Omental fat pad (tissue), 4 donors: ENCODE measurements around the gene PAX5. TPM values are rescaled to one million over a fixed set of nuclear protein-coding genes. Genes with fewer than 3 reads are reported as not detected.

Experiments
- ATAC-seq: fragments of 150-250 bp; one replicate; pipeline ENCODE4 v1.9.1; 2016; ENCODE audit warnings: mild to moderate bottlenecking, moderate library complexity; ENCODE audit not compliant: low FRiP score
- DNase-seq: peaks from one replicate; pipeline ENCODE4 v3.0.0-alpha.2; 2019; ENCODE audit warnings: low spot score
- CTCF ChIP-seq, 3 donors: fragments of 450-650 bp; IDR thresholded peaks; one replicate each; pipeline ENCODE4 v1.5.1; 2016 to 2017; ENCODE audit warnings: antibody characterized with exemption in 3 of 3, mild to moderate bottlenecking in 3 of 3, moderate library complexity in 2 of 3
- total RNA-seq, 4 donors: library from RNA; depleted of rRNA; stranded (reverse); fragments of >200 nt; gene quantifications; one replicate each; pipeline ENCODE4 v1.1.0, GENCODE V29; 2016

PAX5 gene
- total RNA-seq, 4 donors from 2014 or later, result 0.09 to 1.2 (median 0.24) TPM; not detected in 1

GRCh38 chr9:37031902-37032301, 2.2 kb downstream of the PAX5 start:
- ATAC-seq, result no peak
- TF ChIP-seq CTCF (IDR thresholded peaks at IDR 0.05), result no peak
- DNase-seq, result no peak

GRCh38 chr9:37031081-37031480, 3.0 kb downstream of the PAX5 start:
- DNase-seq, result no peak
- no peak for TF ChIP-seq CTCF (IDR thresholded peaks at IDR 0.05)
- no peak for ATAC-seq

GRCh38 chr9:37030611-37030939, 3.5 kb downstream of the PAX5 start:
- no peak for TF ChIP-seq CTCF (IDR thresholded peaks at IDR 0.05)
- DNase-seq, result no peak
- no peak for ATAC-seq

DNA sequence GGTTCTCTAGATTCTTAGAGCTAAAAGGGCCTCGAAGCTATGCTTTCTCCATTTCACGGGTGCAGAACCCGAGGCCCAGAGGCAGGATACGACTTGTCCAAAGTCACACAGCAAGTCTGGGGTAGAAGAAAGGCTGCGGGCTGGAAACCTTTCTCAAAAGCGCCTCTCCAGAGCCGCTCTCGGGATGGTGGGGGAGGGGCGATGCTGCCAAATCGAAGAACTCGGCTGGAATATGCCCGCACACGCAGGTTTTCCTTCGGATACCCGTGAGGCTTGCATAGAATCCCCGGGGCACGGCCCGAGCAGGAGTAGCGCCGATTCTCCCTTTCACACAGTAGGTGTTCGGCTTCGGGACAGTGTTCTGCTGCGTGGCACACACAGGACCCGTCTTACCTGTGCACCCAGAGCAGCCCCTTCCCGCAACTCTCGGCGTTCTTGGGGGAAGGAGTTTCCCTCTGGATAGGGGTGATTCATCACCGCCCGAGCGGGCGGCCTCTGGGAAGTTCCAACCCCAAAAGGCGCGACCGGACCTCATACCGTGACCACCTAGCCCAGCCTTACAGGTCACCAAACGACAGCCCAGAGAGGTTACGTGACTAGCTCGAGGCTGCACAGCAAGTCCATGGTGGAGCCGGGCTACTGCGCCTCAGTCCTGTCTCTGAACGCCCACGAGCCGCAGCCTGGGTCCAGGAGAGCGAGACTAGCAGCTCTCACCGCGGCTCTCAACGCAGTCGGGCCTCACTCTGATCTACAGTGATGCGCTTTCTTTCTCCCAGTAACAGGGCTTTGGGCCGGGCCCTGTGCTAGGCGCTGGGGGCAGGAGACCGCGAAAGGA, 4.1 kb downstream of the PAX5 start:
- no peak for TF ChIP-seq CTCF (IDR thresholded peaks at IDR 0.05)
- ATAC-seq, result no peak
- DNase-seq, result no peak

- TF ChIP-seq CTCF (IDR thresholded peaks at IDR 0.05), result no peak
- DNase-seq (no peak), ATAC-seq (no peak)
Observed at GRCh38 chr9:37029304-37029775, 4.7 kb downstream of the PAX5 start.

DNA sequence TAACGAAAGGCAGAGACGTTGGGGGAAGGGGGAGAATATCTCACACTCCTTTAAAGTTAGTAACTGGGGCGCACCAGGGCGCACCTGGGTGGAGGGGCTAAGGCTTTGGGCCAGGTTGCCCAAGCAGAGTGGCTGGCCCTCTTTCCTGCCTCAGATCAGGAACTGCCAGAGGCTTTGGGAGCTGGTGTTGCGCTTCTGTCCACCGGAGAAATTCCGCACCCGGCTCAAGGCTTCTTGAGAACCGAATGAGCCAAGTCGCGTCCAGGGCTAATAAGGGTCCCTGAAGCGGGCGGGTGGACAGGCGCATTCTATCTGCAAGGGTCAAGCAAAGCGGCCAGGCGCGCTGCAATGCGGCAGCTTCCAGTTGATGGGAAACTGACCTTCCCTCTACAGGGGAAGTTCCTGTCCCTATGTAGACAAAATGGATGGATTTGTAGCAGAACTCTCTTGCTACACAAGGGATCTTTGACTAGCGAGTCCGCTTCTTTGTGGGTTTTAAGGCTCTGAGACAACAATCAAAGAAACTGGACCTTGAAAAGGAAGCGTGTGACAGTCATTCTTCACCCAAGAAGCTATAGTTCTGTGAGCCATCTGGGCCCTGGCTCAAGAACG, 5.5 kb downstream of the PAX5 start:
- ATAC-seq, result no peak
- DNase-seq, result no peak
- TF ChIP-seq CTCF (IDR thresholded peaks at IDR 0.05), result no peak
